Coronary artery (tissue), 2 donors: ENCODE data around the gene MYO16.

Experiments used
- DNase-seq: peaks from one replicate; pipeline ENCODE4 v3.0.0-alpha.2; 2017; ENCODE audit warnings: low spot score
- H3K27ac ChIP-seq, 2 donors: fragments of 200-600 bp; sonication (generic); one replicate each; pipeline ENCODE4 v1.5.1; 2016 to 2019
- H3K4me3 ChIP-seq: fragments of 200-600 bp; sonication (generic); 2 replicates; pipeline ENCODE4 v1.5.1; 2016; ENCODE audit warnings: mild to moderate bottlenecking, moderate library complexity
- TF ChIP-seq, protein P1 (sequence below): fragments of 200-600 bp; sonication (generic); IDR thresholded peaks from one replicate; pipeline ENCODE4 v1.5.1; 2019; ENCODE audit warnings: antibody characterized with exemption

Gene MYO16

DNA sequence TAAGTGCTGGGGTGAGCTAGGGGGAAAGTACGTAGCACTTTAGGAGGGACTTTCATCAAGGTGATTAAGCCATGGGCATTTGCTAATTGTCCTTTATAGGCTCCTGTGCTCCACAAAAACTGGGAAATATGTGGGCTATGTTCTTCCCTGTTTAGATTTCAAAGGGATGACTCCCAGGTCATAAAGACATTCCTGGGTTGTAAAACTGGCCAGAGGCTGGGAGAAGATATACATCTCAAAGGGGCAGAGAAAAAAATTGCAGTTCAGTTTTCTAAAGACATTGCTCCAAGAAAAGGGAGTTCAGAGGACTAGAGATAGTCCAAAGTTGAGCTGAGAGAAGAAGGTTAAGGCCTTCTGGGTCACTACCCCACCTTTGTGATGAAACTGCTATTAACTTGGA, 204.8 kb downstream of the MYO16 start:
- no peak for DNase-seq
- TF ChIP-seq, protein P1, sequence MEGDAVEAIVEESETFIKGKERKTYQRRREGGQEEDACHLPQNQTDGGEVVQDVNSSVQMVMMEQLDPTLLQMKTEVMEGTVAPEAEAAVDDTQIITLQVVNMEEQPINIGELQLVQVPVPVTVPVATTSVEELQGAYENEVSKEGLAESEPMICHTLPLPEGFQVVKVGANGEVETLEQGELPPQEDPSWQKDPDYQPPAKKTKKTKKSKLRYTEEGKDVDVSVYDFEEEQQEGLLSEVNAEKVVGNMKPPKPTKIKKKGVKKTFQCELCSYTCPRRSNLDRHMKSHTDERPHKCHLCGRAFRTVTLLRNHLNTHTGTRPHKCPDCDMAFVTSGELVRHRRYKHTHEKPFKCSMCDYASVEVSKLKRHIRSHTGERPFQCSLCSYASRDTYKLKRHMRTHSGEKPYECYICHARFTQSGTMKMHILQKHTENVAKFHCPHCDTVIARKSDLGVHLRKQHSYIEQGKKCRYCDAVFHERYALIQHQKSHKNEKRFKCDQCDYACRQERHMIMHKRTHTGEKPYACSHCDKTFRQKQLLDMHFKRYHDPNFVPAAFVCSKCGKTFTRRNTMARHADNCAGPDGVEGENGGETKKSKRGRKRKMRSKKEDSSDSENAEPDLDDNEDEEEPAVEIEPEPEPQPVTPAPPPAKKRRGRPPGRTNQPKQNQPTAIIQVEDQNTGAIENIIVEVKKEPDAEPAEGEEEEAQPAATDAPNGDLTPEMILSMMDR, result no peak
- no peak overlapping the region for H3K4me3 ChIP-seq
- H3K27ac ChIP-seq, result no peak overlapping the region

DNA sequence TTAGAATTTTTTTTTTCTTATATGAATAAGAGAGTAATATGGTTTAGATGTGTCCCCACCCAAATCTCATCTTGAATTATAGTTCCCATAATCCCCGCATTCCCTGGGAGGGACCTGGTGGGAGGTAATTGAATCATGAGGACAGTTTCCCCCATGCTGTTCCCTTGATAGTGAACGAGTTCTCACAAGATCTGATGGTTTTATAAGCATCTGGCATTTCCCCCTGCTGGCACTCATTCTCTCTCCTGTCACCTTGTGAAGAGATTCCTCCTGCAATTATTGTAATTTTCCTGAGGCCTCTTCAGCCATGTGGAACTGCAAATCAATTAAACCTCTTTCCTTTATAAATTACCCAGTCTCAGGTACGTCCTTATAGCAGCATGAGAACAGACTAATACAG, 205.7 kb downstream of the MYO16 start:
- Histone ChIP-seq H3K4me3 (no peak overlapping the region), H3K27ac (no peak overlapping the region)
- no peak for DNase-seq
- TF ChIP-seq, protein P1, result no peak

DNA sequence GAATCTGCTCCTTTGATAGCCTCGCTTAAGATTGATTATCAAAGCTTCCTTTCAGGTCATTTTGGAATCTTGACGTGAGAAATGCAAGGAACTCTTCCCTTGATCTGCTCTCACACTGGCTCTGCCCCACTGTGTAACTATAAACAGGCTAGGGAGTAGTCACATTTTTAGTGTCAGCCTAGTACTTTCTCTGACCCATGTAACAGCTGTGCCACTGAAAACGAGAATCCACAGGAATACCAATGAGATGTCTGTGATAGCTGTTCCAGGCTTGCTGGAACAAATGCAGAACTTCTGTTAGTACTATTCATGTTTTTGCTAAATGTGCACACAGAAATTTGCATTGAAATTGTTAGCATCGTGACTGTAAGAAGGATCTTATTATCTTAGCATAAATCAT, 221.3 kb downstream of the MYO16 start:
- TF ChIP-seq, protein P1, result no peak
- DNase-seq, result no peak
- Histone ChIP-seq H3K27ac (no peak overlapping the region), H3K4me3 (no peak overlapping the region)

DNA sequence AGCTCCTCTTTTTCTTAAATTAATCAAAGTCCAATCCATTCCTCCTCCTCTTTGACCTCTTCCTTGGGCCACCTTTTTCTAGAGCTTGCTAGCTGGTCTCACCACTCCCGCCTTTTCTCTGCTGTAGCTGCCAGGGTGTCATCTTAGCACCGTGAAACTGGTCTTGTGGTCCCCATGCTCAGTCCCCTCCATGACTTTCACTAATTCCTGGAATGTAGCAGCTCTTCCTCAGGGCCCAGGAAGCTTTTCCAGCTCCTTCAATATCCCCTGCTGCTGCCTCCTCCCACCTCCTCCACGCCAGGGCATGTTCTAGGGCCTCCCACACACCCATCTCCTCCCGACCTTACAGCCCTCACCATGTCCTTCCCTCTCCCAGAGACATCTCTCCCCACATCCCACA, 222.2 kb downstream of the MYO16 start:
- Histone ChIP-seq H3K27ac (no peak overlapping the region), H3K4me3 (no peak overlapping the region)
- TF ChIP-seq, protein P1, result no peak
- no peak for DNase-seq

DNA sequence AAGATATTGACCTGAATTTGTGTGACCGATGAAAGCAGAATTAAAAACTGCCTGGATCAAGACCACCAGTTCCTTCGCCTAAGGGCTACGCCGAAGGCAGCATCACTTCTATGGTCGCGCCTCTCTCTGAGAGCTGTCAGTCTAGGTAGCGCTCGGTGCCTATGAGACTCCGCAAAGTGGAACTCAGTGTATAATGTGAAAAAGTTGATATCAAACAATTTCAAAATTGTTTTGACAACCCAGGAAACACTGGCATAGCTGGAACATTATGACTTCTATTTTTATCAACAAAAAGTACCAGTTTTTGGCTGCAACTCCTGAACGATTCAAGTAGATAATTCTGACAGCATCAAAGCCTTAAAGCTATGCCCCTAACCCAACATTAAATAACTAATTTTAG, 223.6 kb downstream of the MYO16 start:
- no peak overlapping the region for H3K4me3 ChIP-seq
- no peak overlapping the region for H3K27ac ChIP-seq
- TF ChIP-seq, protein P1, result no peak
- no peak for DNase-seq

DNA sequence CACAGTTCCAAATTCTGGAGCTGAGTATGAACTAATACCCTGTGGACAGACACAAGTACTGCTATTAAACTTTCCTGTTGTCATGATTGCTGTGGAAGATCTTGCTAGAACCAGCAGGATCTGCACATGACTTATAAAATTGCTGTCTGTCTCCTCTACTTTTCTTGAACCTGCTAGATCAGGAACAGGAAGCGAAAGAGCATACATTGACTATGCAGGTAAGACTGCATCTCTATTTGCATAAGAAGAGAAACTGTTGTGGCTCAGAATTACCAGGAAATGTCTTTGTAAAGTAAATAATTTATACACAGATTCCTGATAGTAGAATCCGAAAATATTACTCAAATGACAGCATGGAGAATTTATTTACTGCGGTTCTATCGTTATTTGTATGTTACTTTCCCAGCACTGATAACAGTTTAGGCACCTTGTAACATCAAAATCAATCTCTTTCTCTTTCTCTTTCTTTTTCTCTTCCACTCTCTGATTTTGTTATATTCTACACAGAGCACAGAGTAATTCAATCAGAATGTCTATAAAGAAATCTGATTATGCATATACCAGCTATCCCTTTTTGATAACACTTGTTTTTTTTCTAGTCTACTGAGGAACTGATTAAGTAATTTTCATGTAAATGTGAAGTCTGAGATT, 226.5 kb downstream of the MYO16 start:
- no peak for DNase-seq
- Histone ChIP-seq H3K27ac (no peak overlapping the region), H3K4me3 (no peak overlapping the region)
- TF ChIP-seq, protein P1, result no peak

DNA sequence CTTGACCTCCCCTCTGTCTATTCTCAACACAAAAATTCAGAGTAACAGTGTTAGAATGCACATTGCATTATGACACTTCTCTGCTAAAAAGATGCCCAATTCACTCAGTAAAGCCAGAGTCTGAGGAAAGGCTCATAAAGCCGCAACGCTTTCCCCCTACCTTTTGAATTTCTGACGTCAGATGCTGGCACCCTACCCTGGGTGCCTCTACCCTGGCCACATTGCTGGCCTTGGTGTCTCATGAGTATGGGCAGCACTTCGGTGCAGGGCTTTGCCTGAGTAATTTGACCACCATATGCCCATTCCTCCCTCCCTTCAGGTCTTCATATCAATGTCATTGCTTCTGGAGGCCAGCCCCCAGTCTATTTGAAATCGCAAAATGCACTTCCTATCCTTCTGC, 229.3 kb downstream of the MYO16 start:
- no peak overlapping the region for H3K4me3 ChIP-seq
- TF ChIP-seq, protein P1, result no peak
- DNase-seq, result no peak
- H3K27ac ChIP-seq, result no peak overlapping the region
